ENCODE measurements around the gene PPP5C. TPM values are rescaled to one million over a fixed set of nuclear protein-coding genes. Genes with fewer than 3 reads are reported as not detected.

PPP5C gene
- total RNA-seq, 1 experiment from 2014 or later: 102 TPM

DNA sequence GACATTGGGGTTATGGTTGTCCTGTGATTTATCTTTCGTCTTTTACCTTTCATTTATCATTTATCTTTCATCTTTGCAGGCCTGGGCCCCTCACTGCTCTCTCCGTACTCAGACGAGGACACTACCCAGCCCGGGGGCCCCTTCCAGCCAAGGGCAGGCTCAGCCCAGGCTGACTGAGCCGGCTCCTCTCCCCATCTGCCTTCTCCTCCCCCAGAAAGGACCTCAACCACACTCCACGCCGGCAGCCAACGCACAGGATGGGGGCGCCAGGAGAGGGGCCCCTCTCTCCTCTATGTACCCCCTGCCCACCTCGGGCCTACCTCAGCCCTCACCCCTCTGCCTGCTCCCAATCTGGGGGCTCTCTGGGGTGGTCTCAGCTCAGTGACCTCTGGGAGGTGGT lies 7.4 kb upstream of the PPP5C start:
- Histone ChIP-seq H3K79me2 (ENCODE audit: insufficient read depth, low read length) (no peaks in the 10 kb centered on the region), H3K27me3 (ENCODE audit: insufficient read depth, low read length) (no peaks in the 10 kb centered on the region), H2AFZ (ENCODE audit: low read depth, low read length, poor library complexity, severe bottlenecking) (no peak overlapping the region), H3K27ac (ENCODE audit: low read depth, low read length) (no peak overlapping the region), H4K20me1 (ENCODE audit: insufficient read depth) (no peaks in the 10 kb centered on the region), H3K36me3 (ENCODE audit: control insufficient read depth in 1 of 2, insufficient read depth in 2 of 2, low read length in 2 of 2) (no peaks in the 10 kb centered on the region), H3K4me3 (replicated peaks in 1 of 2; ENCODE audit: low read depth in 1 of 2, low read length in 2 of 2) (no peak overlapping the region), H3K9me3 (ENCODE audit: control insufficient read depth in 1 of 2, insufficient read depth in 1 of 2, low read depth in 1 of 2, low read length in 2 of 2) (no peaks in the 10 kb centered on the region), H3K9me2 (ENCODE audit: insufficient read depth) (no peaks in the 10 kb centered on the region), H3K4me2 (ENCODE audit: low read length) (no peak overlapping the region), H3K4me1 (ENCODE audit: control insufficient read depth in 1 of 2, insufficient read depth in 2 of 2, low read length in 2 of 2) (no peaks in the 10 kb centered on the region), H3K9ac (ENCODE audit: low read length) (no peak overlapping the region)
- intact Hi-C loops (cut with micrococcal nuclease): no loop called here
- no peak for DNase-seq (ENCODE audit: low read depth, low spot score)
- TF ChIP-seq EZH2 (IDR thresholded peaks at IDR 0.05) (no peak), SIN3A (IDR thresholded peaks at IDR 0.05; ENCODE audit: low read depth) (no peak), ZFX (IDR thresholded peaks at IDR 0.05) (no peak), CEBPB (IDR thresholded peaks at IDR 0.05; ENCODE audit: low read depth) (no peak), YY1 (IDR thresholded peaks at IDR 0.05; ENCODE audit: extremely low read depth, insufficient replicate concordance, low read depth, low read length) (no peak), ZNF274 (IDR thresholded peaks at IDR 0.05; ENCODE audit: low read depth, low read length) (no peak), SP1 (IDR thresholded peaks at IDR 0.05; ENCODE audit: low read depth) (no peak), EGR1 (IDR thresholded peaks at IDR 0.05; ENCODE audit: low read depth) (no peak), SRF (IDR thresholded peaks at IDR 0.05; ENCODE audit: low read depth) (no peak), TCF7L2 (IDR thresholded peaks at IDR 0.05; ENCODE audit: borderline replicate concordance, extremely low read depth, insufficient read depth, insufficient read length) (no peak), FOSL1 (IDR thresholded peaks at IDR 0.05; ENCODE audit: low read depth) (no peak), RAD21 (IDR thresholded peaks at IDR 0.05; ENCODE audit: low read depth) (no peak)
- TF ChIP-seq, protein P1, sequence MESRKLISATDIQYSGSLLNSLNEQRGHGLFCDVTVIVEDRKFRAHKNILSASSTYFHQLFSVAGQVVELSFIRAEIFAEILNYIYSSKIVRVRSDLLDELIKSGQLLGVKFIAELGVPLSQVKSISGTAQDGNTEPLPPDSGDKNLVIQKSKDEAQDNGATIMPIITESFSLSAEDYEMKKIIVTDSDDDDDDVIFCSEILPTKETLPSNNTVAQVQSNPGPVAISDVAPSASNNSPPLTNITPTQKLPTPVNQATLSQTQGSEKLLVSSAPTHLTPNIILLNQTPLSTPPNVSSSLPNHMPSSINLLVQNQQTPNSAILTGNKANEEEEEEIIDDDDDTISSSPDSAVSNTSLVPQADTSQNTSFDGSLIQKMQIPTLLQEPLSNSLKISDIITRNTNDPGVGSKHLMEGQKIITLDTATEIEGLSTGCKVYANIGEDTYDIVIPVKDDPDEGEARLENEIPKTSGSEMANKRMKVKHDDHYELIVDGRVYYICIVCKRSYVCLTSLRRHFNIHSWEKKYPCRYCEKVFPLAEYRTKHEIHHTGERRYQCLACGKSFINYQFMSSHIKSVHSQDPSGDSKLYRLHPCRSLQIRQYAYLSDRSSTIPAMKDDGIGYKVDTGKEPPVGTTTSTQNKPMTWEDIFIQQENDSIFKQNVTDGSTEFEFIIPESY (IDR thresholded peaks at IDR 0.05; ENCODE audit: extremely low read depth, insufficient replicate concordance, low read length): no peak
- TF ChIP-seq, protein P2, sequence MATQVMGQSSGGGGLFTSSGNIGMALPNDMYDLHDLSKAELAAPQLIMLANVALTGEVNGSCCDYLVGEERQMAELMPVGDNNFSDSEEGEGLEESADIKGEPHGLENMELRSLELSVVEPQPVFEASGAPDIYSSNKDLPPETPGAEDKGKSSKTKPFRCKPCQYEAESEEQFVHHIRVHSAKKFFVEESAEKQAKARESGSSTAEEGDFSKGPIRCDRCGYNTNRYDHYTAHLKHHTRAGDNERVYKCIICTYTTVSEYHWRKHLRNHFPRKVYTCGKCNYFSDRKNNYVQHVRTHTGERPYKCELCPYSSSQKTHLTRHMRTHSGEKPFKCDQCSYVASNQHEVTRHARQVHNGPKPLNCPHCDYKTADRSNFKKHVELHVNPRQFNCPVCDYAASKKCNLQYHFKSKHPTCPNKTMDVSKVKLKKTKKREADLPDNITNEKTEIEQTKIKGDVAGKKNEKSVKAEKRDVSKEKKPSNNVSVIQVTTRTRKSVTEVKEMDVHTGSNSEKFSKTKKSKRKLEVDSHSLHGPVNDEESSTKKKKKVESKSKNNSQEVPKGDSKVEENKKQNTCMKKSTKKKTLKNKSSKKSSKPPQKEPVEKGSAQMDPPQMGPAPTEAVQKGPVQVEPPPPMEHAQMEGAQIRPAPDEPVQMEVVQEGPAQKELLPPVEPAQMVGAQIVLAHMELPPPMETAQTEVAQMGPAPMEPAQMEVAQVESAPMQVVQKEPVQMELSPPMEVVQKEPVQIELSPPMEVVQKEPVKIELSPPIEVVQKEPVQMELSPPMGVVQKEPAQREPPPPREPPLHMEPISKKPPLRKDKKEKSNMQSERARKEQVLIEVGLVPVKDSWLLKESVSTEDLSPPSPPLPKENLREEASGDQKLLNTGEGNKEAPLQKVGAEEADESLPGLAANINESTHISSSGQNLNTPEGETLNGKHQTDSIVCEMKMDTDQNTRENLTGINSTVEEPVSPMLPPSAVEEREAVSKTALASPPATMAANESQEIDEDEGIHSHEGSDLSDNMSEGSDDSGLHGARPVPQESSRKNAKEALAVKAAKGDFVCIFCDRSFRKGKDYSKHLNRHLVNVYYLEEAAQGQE (IDR thresholded peaks at IDR 0.05; ENCODE audit: low read depth): no peak
- RAD21 ChIA-PET (ENCODE audit: low non-redundant PET in 1 of 2, low total read pairs in 2 of 2, uncharacterized antibody in 2 of 2, unreplicated experiment in 2 of 2): no interaction called here
- POLR2A ChIA-PET: no interaction called here
- CTCF ChIA-PET: no interaction called here
- no peak for ATAC-seq
- no TSS peak for BruUV-seq (replicated peaks)

Measured in HCT116 (cell line).